Fibroblast of the aortic adventitia (primary cell): ENCODE data around the gene EIF3B. TPM values are rescaled to one million over a fixed set of nuclear protein-coding genes. Genes with fewer than 3 reads are reported as not detected.
"Not testable (repeated sequence)": the region's sequence is repeated elsewhere in the genome, so short reads cannot be mapped to it uniquely, and the experiment has no call there.

ENCODE experiments used
- DNase-seq: peaks from one replicate; pipeline ENCODE4 v3.0.0-alpha.2; 2010; ENCODE audit warnings: low read depth
- H3K4me3 ChIP-seq: 2 replicates; pipeline ENCODE4 v1.5.1; 2011; ENCODE audit warnings: low read depth, mild to moderate bottlenecking, control low read depth, low read length, moderate library complexity
- CTCF ChIP-seq: IDR thresholded peaks from 2 replicates; pipeline ENCODE4 v1.5.1; 2011; ENCODE audit warnings: mild to moderate bottlenecking, low read length, control low read depth, inconsistent platforms; ENCODE audit not compliant: insufficient read depth
- total RNA-seq: library from RNA; depleted of rRNA; stranded (reverse); fragments of >200 nt; gene quantifications from 2 replicates; pipeline ENCODE4 v1.2.3, GENCODE V29; 2012; ENCODE audit warnings: low replicate concordance

EIF3B gene
- total RNA-seq, 1 donor: 150 TPM

- TF ChIP-seq CTCF: no peak
- no peak for DNase-seq
- no peak overlapping the region for H3K4me3 ChIP-seq
Observed at GRCh38 chr7:2376351-2377154, 21.9 kb downstream of the EIF3B start.

GRCh38 chr7:2377492-2377891 lies 22.9 kb downstream of the EIF3B start:
- not testable (repeated sequence) for H3K4me3 ChIP-seq, DNase-seq

- not testable (repeated sequence) for DNase-seq
Observed at GRCh38 chr7:2378125-2378524, 23.5 kb downstream of the EIF3B start.

GRCh38 chr7:2379161-2379560 lies 24.5 kb downstream of the EIF3B start:
- DNase-seq: no peak
- TF ChIP-seq CTCF: no peak
- H3K4me3 ChIP-seq: no peak overlapping the region

More at GRCh38 chr7:2378125-2378524, 23.5 kb downstream of the EIF3B start:
- not testable (repeated sequence) for H3K4me3 ChIP-seq

GRCh38 chr7:2379821-2380450 lies 25.3 kb downstream of the EIF3B start:
- no peak for TF ChIP-seq CTCF
- no peak overlapping the region for H3K4me3 ChIP-seq
- no peak for DNase-seq

- no peak for DNase-seq
- H3K4me3 ChIP-seq: no peak overlapping the region
- no peak for TF ChIP-seq CTCF
Observed at GRCh38 chr7:2380461-2380860, 25.8 kb downstream of the EIF3B start.

GRCh38 chr7:2381227-2381626 lies 26.6 kb downstream of the EIF3B start:
- H3K4me3 ChIP-seq: no peak overlapping the region
- no peak for DNase-seq
- no peak for TF ChIP-seq CTCF
